GM21381 (cell line): ENCODE measurements around the gene SATB1.
"Not testable (repeated sequence)": the region's sequence is repeated elsewhere in the genome, so short reads cannot be mapped to it uniquely, and the experiment has no call there.

Experiments
- ATAC-seq: cut with Tn5 transposase; IDR thresholded peaks from one replicate; pipeline ENCODE4 v1.9.1; 2021; ENCODE audit warnings: mild to moderate bottlenecking, moderate library complexity; ENCODE audit not compliant: unreplicated experiment

Gene SATB1

DNA sequence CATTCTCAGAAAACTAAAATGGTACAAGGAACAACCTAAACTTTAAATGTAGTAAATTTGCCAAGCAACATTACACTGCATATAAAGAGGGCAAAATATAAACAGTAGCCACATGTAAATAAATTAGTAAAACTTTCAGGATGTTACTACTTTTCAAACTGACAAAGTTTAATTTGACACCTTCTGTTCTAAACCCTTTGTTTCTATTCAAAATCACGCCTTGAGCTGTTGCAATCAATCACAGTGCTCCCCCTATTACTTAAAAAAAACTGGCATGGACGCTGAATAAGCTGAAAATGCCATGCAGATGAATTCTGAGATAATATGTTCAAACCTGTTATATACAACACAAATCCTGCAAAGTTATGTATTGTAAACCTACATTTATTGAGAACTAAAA is 69.3 kb downstream of the SATB1 start:
- no peak for ATAC-seq

DNA sequence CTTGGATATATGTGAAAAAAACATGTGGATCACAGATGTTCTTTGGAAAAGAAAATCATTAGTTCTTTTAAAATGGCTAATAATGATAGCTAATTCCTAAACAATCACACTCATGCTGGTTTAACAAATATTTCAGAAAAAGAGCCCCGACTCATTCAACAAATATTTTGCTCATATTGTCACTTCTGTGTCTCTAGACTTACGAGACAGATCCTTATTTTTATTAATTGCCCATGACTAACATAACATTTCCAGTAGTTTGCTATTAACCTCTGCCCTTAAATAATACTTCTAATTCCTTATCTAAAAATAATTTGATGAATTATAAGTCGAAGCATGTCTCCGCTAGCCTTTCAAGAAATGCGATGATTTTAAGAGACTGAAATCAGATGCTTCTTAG is 70.4 kb downstream of the SATB1 start:
- no peak for ATAC-seq

DNA sequence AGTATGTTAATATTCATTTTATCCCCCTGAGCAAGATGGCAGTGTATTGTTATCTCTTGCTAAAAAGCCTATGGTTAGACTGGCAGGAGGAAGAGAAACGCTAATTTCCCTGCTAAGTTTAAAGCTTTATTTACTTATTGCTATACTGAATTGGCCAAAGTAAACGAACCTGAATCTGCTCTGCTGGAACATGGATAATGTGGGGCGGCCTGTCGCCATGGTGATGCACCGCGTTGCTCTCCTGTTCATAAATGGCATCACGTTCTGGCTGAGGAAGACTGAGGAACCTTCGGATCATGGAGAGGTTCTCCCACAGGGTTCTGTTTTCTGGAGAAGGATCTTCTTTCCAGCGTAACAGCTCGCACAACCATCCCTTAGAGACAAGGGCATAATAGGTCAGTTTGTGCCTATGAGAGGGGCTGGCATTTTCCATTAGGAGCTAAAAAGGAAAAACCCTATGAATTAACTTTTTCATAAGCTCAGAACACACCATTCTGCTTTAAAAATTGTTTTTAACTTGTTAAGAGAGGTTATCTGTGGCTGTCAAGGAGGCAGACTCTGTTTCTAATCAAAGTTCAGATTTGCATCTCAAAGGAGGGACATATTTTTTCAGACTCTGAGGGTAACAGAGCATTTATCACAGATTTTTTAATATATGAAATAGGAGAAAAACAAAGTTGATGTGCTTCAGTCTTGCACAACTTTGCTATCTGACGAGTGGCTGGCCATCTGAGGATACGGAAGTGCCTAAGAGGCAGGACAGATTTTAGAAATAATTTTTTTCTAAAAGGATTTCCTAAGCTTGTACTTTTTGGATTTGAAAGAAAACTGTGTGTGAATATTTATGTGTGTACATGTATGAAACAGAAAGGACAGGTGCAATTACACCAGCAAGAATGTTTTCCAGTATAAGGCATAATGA is 73.1 kb downstream of the SATB1 start:
- ATAC-seq: no peak

DNA sequence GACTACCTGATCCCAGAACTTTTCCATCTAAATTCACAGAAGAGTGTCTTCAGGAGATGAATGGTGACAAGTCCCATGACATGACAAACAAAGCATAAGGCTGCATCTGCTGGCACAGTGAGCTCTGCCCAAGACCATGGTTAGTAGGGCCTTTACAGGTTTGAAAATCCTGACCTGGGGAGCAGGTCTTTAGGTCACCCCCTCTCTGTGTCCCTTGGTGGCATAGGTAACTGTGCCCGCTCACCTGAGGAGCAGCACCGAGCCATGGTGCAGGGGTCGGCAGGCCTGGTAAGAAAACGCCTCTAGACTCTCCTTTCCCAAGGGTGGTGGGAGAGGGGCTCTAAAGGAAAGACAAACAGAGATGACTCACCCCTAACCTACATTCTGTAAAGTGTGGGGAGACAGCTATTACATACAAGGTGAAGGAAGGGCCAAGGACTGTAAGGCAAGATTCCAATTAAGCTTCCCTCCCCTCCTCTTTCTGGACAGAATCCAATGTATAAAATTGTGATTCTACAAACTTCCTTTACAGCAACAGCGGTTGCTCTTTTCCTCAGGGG is 74.0 kb downstream of the SATB1 start:
- ATAC-seq: no peak

DNA sequence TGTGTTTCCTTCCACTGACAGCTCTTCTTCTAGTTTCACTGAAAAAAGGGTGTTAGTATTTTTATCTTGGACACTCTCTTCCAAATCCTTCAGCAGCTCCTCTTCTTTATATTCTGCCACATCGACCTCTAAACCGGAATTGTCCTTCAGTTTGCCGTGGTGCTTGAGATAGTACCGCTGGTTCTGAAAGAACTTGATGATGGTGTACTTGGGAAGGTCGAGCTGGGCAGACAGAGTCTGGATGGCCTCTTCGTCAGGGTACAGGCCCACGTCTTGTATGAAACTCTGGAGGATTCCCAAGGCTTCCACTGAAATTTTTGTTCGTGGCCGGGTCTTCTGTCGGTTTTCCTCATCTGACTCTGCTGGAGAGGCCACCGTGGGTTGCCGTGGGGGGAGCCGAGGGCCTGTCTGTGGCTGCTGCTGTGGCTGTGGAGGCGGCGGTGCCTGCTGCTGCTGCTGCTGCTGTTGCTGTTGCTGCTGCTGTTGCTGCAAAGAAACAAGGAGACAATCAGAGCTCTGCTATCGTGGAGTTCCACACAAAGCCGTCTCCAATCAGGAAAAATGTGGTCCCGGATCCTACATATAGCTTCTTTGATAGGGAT is 75.8 kb downstream of the SATB1 start:
- no peak for ATAC-seq

DNA sequence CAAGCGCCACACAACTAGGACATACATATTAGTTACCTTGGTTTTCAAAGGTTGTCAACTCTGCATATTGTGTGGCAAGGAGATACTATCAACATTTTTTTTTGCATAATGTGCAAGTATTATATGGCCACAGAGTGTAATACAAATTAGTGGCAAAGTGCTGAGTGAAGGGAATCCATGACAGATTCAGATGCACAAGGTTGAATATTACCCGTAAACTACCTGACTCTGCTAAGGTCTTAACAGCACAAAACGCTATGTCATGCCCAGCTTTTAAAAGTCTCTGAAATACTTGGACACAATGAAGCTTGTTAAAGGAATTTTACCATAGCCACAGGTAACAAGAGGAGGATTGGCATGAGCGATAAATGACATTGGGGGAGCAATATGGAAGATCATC is 79.0 kb downstream of the SATB1 start:
- ATAC-seq: no peak

DNA sequence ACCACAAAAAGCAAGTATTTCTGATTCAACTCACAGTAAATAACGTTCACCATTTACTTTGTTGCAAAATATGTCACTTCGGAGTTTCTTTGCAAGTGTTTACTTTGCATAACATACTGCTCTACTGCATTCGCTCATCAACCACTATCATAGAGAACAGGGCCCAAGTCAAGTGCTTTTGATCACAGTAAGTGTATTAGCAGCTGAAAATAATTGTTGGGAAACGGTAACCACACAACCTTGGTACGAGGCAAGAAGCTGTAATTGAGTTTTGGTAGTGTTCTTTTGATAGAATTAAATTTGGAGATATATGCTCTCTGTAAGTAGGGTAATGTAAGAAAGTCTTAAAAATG is 80.1 kb downstream of the SATB1 start:
- ATAC-seq: no peak

DNA sequence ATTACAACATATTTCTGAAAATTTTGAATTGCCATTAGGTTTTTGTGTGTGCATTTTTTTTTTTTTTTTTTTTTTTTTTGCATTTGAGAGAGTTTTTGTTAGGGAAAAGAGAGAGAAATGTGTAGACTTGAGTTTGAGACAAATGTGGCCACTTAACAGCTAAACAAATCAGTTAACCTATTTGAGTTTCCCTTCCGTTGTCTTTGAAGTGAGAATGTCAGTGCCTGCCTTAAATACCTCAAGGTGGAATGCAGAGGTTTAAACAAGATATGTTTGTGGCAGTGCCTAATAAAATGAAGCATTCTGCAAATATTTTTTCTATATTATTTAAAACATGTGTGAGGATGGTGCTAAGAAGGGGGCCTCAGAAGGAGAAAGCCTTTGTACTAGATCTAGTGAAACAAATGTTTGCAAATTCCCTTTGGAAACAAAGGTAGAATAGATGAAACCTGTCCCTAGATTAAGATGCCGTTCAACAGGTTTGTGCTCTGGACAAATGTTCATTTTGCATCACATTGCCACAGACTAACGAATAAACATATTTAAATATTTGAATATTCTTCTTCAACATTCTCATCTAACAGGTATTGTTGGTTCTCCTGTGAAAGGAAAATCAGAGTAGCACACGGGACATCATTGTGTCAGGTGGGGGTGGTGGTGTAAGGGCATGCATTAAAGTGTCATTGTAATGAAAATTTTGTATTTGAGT is 80.7 kb downstream of the SATB1 start:
- no peak for ATAC-seq

DNA sequence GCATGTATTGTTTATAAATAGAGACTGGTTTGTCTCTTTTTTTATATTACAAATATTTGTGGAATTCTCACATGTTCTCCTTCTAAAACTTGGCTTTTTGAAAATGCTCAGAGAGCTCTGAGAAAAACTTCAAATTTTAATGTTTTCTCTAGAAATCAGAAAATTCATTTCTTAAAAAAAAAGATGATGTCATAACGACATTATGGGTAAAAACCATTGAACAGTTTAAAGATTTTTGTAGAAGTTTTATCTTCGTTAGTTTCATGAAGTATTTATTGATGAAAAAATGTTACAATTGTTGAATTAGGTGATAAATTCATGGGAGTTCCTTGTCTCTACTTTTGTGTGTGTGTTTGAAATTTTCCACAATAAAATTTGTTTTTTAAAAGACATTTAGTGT is 81.3 kb downstream of the SATB1 start:
- ATAC-seq: no peak

DNA sequence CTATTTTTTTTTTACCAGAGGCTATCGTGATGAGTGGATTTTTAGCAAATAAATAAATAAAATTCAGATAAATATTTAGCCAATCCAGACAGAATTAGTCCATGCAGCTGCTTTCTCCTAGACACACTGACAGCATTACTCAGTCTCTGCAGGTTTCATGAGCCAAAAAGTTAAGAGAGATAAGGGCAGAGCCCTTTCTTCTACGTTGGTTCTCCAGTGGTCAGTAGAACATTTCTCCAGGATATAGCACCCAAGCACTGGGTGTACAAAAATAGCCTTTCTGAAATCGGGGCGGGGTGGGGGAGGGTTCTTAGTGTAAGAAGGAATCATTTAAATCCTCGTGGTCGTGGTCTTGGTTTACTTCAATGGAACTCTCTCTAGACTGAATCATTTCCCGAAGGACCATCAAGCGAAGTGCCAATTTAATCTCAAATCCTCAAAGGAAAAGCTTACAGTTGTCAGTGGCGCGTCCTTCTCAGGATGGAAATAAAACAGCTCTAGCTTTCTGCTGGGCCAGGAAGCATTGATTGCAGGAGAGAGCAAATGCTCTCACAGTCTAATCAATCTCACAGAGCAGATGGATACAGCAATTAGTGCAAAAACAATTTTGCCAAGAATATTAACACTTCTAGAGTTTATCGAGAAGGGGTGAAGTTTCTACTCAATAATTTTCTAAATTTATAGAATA is 86.2 kb downstream of the SATB1 start:
- no peak for ATAC-seq

DNA sequence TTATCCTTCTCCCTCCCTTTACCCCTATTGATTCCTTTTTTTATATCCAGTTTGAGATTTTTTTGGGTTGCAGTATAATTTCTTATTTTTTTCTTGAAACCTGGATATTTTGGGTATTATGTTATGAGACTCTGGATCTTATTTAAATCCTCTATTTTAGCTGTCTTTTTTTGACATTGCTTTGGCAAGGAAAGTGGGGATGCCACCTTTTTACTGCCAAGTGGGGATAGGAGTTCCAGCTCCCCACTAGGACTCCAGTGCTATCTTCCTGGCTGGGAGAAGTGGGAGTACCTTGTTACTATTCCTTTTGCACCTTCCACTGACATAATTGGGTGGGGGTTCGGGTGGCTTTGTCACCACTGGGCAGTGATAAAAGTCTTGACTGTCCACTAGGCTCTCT is 87.9 kb downstream of the SATB1 start:
- no peak for ATAC-seq

DNA sequence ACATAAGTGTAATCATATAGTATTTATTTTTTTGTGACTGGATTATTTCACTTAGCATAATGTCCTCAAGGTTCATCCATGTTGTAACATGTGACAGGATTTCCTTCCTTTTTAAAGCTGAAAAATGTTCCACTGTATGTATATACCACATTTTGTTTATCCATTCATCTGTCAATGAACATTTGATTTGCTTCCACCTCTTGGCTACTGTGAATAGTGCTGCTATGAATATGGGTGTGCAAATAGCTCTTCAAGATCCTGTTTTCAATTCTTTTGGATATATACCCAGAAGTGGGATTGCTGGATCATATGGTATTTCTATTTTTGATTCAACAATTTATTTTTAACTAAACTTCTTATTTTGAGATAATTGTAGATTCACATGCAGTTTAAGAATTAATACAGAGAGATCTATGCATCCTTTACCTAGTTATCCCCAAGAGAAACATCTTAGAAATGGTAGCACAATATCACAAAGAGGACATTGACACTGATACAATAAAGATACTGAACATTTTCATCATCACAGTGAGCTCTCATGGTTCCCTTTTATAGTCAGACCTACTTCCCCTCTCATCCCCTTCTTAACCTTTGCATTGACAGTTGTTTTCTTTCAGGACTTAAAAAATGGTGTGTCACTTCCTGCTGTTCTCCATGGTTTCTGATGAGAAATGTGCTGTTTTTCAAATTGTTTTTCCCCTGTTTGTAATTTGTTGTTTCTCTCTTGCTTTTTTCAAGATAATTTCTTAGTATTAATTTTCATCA is 90.1 kb downstream of the SATB1 start:
- ATAC-seq: no peak

DNA sequence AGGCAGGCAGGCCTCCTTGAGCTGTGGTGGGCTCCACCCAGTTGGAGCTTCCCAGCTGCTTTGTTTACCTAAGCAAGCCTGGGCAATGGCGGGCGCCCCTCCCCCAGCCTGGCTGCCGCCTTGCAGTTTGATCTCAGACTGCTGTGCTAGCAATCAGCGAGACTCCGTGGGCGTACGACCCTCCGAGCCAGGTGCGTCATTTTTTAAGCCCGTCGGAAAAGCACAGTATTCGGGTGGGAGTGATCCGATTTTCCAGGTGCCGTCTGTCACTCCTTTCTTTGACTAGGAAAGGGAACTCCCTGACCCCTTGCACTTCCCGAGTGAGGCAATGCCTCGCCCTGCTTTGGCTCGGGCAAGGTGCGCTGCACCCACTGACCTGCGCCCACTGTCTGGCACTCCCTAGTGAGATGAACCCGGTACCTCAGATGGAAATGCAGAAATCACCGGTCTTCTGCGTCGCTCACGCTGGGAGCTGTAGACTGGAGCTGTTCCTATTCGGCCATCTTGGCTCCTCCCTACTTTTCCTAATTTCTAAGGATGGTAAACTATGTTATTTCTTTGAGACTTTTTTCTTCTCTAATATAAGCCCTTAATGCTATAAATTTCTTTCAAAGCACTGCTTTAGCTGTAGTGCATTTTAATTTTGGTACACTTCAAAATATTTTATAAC is 94.2 kb downstream of the SATB1 start:
- ATAC-seq: not testable (repeated sequence)

DNA sequence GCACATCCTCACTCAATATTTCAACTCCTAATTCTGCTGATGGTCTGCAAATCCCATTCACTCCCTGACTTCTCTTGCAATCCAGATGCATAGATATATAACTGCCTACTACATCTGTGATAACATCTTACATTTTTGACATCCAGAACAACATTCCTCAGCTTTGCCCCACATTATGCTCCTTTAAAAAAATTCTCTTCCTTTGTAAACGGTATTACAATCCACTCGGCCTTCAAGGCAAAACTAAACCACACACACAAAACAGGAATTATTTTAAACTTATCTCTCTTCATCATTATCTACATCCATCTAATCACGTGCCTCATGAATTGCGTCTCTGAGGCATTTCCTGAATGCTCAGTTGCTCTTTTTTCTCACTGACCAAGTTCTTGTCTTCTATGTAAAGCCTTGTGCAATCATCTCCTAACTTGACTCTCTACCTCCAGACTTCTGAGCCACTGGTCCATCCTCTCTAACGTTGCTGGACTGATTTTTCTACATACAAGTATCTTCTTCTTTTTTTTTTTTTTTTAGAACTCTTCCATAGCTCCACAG is 117.0 kb downstream of the SATB1 start:
- no peak for ATAC-seq

DNA sequence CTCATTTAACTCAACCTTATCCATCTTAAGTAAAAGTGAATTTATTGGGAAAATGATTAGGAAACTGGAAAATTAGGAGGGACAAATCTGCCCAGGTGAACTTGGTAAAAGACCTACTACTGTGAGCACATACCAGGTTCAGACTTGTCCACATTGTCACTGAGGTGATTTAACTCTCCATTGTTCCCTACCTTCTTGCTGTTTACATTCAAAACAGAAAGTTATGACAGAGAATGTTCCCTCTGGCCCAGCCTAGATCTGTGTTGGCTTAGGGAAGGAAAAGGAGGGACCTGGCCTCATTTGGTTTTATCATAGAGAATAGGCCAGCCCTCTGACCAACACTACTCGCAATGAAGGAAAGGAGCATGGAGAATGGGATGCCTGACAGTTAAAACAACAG is 117.6 kb downstream of the SATB1 start:
- ATAC-seq: no peak

DNA sequence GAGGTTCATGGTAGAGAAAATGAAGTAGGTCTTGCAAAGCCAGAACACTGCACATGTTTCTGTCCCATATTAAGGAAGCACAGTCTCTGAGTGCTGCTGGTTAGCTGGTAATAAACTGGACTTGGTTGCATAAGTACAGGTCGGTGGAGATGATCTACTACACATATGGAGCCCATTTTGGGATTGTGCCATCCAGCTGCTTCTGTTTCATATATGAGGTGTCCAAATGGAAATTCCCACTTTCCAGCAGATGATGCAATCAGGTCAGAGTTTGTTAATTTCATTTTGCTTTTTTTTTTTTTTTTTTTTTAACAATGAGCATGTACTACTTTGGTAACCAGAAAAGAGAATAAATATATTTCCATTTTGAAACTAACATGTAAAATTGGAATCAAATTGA is 122.6 kb downstream of the SATB1 start:
- no peak for ATAC-seq

DNA sequence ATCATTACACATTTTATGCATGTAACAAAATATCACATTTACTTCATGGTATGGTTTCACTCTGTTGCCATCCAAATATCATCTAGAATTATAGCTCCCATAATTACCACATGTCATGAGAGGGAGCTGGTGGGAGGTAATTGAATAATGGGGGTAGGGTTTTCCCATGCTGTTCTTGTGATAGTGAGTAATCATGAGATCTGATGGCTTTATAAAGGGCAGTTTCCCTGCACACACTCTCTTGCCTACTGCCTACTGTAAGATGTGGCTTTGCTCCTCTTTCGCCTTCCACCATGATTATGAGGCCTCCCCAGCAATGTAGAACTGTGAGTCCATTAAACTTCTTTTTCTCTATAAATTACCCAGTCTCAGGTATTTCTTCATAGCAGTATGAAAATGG is 123.4 kb downstream of the SATB1 start:
- ATAC-seq: no peak

DNA sequence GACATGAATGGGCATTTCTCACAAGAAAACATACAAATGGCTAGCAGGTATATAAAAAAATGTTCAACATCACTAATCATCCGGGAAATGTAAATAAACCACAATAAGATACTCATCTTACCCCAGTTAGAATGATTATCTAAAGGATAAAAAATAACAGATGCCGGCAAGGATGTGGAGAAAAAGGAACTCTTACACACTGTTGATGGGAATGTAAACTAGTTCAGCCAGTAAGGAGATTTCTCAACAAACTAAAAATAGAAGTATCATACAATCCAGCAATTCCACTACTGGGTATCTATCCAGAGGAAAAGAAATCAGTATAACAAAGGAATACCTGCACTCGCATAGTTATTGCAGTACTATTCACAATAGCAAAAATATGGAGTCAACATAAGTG is 124.2 kb downstream of the SATB1 start:
- ATAC-seq: no peak

DNA sequence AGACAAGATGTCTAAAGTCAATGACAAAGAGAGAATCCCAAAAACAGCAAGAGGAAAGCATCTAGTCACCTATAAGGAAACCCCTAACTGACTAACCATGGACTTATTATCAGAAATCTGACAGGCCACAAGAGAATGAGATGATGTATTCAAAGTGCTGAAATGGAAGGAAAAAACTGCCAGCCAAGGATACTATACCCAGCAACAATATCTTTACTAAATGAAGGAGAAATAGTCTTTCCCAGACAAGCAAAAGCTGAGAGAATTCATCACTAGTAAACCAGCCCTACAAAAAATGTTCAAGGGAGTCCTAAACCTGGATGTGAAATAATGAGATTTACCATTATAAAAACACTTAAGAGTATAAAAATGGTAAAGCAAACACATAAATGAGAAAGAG is 128.0 kb downstream of the SATB1 start:
- no peak for ATAC-seq
